GM23338 (cell line): ENCODE data around the gene ANAPC2. TPM values are rescaled to one million over a fixed set of nuclear protein-coding genes. Genes with fewer than 3 reads are reported as not detected.

ENCODE experiments used
- ATAC-seq: fragments of 200-7000 bp; cut with Tn5 transposase; 3 replicates; pipeline ENCODE4 v1.9.1; 2020
- DNase-seq: peaks from one replicate; pipeline ENCODE4 v3.0.0-alpha.2; 2015; ENCODE audit warnings: low spot score
- H2AFZ ChIP-seq: fragments of 200-600 bp; sonication (generic); 2 replicates; pipeline ENCODE4 v1.8.0; 2016; ENCODE audit warnings: antibody characterized with exemption, mild to moderate bottlenecking, moderate library complexity
- H3F3A ChIP-seq: fragments of 200-600 bp; sonication (generic); replicated peaks from 2 replicates; pipeline ENCODE4 v1.8.0; 2017; ENCODE audit warnings: antibody characterized with exemption, mixed run types, low read depth
- H3K27ac ChIP-seq: fragments of 200-600 bp; sonication (generic); 2 replicates; pipeline ENCODE4 v1.6.1; 2016; ENCODE audit warnings: low read depth
- H3K27me3 ChIP-seq: fragments of 200-600 bp; sonication (generic); 2 replicates; pipeline ENCODE4 v1.8.0; 2016; ENCODE audit warnings: mild to moderate bottlenecking, mixed run types, moderate library complexity; ENCODE audit not compliant: insufficient read depth
- H3K36me3 ChIP-seq: fragments of 200-600 bp; sonication (generic); 2 replicates; pipeline ENCODE4 v1.8.0; 2016; ENCODE audit warnings: mild to moderate bottlenecking; ENCODE audit not compliant: insufficient read depth
- H3K4me1 ChIP-seq: fragments of 200-600 bp; sonication (generic); 2 replicates; pipeline ENCODE4 v1.8.0; 2016; ENCODE audit warnings: mild to moderate bottlenecking, moderate library complexity; ENCODE audit not compliant: insufficient read depth
- H3K4me2 ChIP-seq: fragments of 200-600 bp; sonication (generic); 2 replicates; pipeline ENCODE4 v1.7.1; 2017; ENCODE audit warnings: mixed run types
- H3K4me3 ChIP-seq: fragments of 200-600 bp; sonication (generic); 2 replicates; pipeline ENCODE4 v1.6.1; 2016; ENCODE audit warnings: mixed run types
- H3K79me2 ChIP-seq: fragments of 200-600 bp; sonication (generic); replicated peaks from 2 replicates; pipeline ENCODE4 v1.8.0; 2017; ENCODE audit warnings: mild to moderate bottlenecking; ENCODE audit not compliant: insufficient read depth
- H3K9me2 ChIP-seq: fragments of 200-600 bp; sonication (generic); 2 replicates; pipeline ENCODE4 v1.8.0; 2017; ENCODE audit not compliant: insufficient read depth
- H4K20me1 ChIP-seq: fragments of 200-600 bp; sonication (generic); replicated peaks from 2 replicates; pipeline ENCODE4 v1.8.0; 2017; ENCODE audit warnings: mild to moderate bottlenecking; ENCODE audit not compliant: insufficient read depth
- H3K27ac Mint-ChIP-seq: 2 replicates; pipeline ENCODE4 v1.8.0; 2020; ENCODE audit warnings: inconsistent platforms, mild to moderate bottlenecking, moderate library complexity, mixed read lengths
- H3K27me3 Mint-ChIP-seq: 3 replicates; pipeline ENCODE4 v1.8.0; 2022; ENCODE audit warnings: low read depth, mild to moderate bottlenecking, moderate library complexity, mixed read lengths, inconsistent platforms; ENCODE audit not compliant: insufficient read depth, poor library complexity
- H3K36me3 Mint-ChIP-seq: 3 replicates; pipeline ENCODE4 v1.8.0; 2021; ENCODE audit warnings: low read depth, mild to moderate bottlenecking, inconsistent platforms, moderate library complexity, mixed read lengths
- H3K4me1 Mint-ChIP-seq: 3 replicates; pipeline ENCODE4 v1.8.0; 2020; ENCODE audit warnings: mild to moderate bottlenecking, inconsistent platforms, mixed read lengths
- H3K4me3 Mint-ChIP-seq: 3 replicates; pipeline ENCODE4 v1.8.0; 2021; ENCODE audit warnings: moderate library complexity, mild to moderate bottlenecking, inconsistent platforms, mixed read lengths
- H3K9me3 Mint-ChIP-seq: 3 replicates; pipeline ENCODE4 v1.8.0; 2020; ENCODE audit warnings: moderate library complexity, mild to moderate bottlenecking, inconsistent platforms, mixed read lengths
- CREB1 ChIP-seq: fragments of 250-450 bp; sonication (Bioruptor Pico); IDR thresholded peaks from 2 replicates; pipeline ENCODE4 v1.5.0; 2020; ENCODE audit warnings: low read depth, mild to moderate bottlenecking, moderate library complexity
- EZH2 ChIP-seq: fragments of 200-600 bp; sonication (generic); IDR thresholded peaks from one replicate; pipeline ENCODE4 v1.8.0; 2017; ENCODE audit warnings: antibody characterized with exemption, mild to moderate bottlenecking, low read depth; ENCODE audit not compliant: unreplicated experiment
- EZH2phosphoT487 ChIP-seq: fragments of 200-600 bp; sonication (generic); IDR thresholded peaks from one replicate; pipeline ENCODE4 v1.8.1; 2018; ENCODE audit warnings: antibody characterized with exemption; ENCODE audit not compliant: unreplicated experiment
- JUNB ChIP-seq: IDR thresholded peaks from one replicate; pipeline ENCODE4 v1.6.1; 2016; ENCODE audit warnings: antibody characterized with exemption; ENCODE audit not compliant: unreplicated experiment
- NANOG ChIP-seq: IDR thresholded peaks from 2 replicates; pipeline ENCODE4 v1.6.1; 2016; ENCODE audit warnings: antibody characterized with exemption, borderline replicate concordance
- POLR2AphosphoS5 ChIP-seq: IDR thresholded peaks from 2 replicates; pipeline ENCODE4 v1.6.1; 2016; ENCODE audit warnings: antibody characterized with exemption, low read depth
- STAT1 ChIP-seq: IDR thresholded peaks from one replicate; pipeline ENCODE4 v1.6.1; 2016; ENCODE audit warnings: antibody characterized with exemption; ENCODE audit not compliant: unreplicated experiment
- ZNF114 ChIP-seq: fragments of 250-450 bp; sonication (Bioruptor Pico); IDR thresholded peaks from 2 replicates; pipeline ENCODE4 v1.5.0; 2020; ENCODE audit warnings: mild to moderate bottlenecking, moderate library complexity
- ZNF331 ChIP-seq: fragments of 250-450 bp; sonication (Bioruptor Pico); IDR thresholded peaks from 2 replicates; pipeline ENCODE4 v1.5.0; 2020; ENCODE audit warnings: low read depth, mild to moderate bottlenecking, moderate library complexity
- polyA plus RNA-seq: library from polyadenylated mRNA; unstranded; fragments of >200 nt; fragmentation: Nextera tagmentation; extraction: Ambion mirVana; gene quantifications from 2 replicates; pipeline ENCODE4 v1.2.1, GENCODE V29; 2016
- total RNA-seq: library from RNA; depleted of rRNA; stranded (reverse); fragments of >200 nt; shearing (Covaris generic); gene quantifications from 2 replicates; pipeline ENCODE4 v1.2.3, GENCODE V29; 2014
- TF ChIP-seq, protein P1 (sequence below), 2 experiments: fragments of 200-600 bp in 1 of 2; sonication (generic) in 1 of 2; conservative IDR thresholded peaks; 2 replicates each; pipeline versions ENCODE4 v1.5.1 to v1.6.1; 2016 to 2017; ENCODE audit warnings: antibody characterized with exemption in 2 of 2, low read depth in 2 of 2, mild to moderate bottlenecking in 2 of 2, moderate library complexity in 1 of 2
- TF ChIP-seq, protein P2 (sequence below): IDR thresholded peaks from one replicate; pipeline ENCODE4 v1.6.1; 2018; ENCODE audit warnings: antibody characterized with exemption; ENCODE audit not compliant: unreplicated experiment
- TF ChIP-seq, protein P3 (sequence below): fragments of 250-450 bp; sonication (Bioruptor Pico); IDR thresholded peaks from 2 replicates; pipeline ENCODE4 v1.5.0; 2020; ENCODE audit warnings: mild to moderate bottlenecking, moderate library complexity
- TF ChIP-seq, protein P4 (sequence below): IDR thresholded peaks from 2 replicates; pipeline ENCODE4 v1.6.1; 2016; ENCODE audit warnings: antibody characterized with exemption

The ANAPC2 gene
- total and polyA plus RNA-seq, 2 experiments from 2014 or later = 16.4 to 42.9 TPM

DNA sequence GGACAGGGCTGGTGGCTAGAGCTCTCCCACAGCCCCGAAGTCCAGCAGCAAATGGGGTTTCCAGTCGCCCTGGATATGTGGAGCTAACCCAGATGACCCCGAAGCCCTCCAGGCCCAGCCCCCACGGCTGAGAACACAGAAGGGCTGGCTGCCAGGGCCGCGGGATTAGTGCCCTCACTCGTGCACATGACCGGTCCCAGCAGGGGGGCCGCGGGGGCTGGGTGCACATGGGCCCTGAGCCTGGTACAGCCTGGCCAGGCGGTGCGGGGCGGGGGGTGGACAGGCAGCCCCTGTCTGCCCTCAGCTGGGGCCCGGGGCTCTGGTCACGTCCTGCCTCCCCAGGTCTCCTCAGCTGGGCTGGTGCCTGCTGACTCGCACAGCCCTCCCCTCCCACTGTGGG lies 6.0 kb upstream of the ANAPC2 start:
- DNase-seq (no peak), ATAC-seq (peak; percentile 6; the same call in 2 of the 3 replicates)
- Mint-ChIP-seq H3K4me3 (no peak overlapping the region), H3K27ac (no peak overlapping the region), H3K27me3 (peaks cover 6% of the 10 kb centered on the region), H3K9me3 (no peaks in the 10 kb centered on the region; the same call in 2 of the 3 replicates), H3K36me3 (peaks cover 5% of the 10 kb centered on the region), H3K4me1 (peaks cover 17% of the 10 kb centered on the region)
- H3K9me2 ChIP-seq = no peaks in the 10 kb centered on the region
- no peaks in the 10 kb centered on the region; the same call in 1 of the 2 replicates for H4K20me1 ChIP-seq
- H3K27me3 ChIP-seq = no peaks in the 10 kb centered on the region
- H3K4me1 ChIP-seq = peaks cover 9% of the 10 kb centered on the region
- no peaks in the 10 kb centered on the region for H3K36me3 ChIP-seq
- no peak overlapping the region for H3K4me3 ChIP-seq
- TF ChIP-seq, protein P1, sequence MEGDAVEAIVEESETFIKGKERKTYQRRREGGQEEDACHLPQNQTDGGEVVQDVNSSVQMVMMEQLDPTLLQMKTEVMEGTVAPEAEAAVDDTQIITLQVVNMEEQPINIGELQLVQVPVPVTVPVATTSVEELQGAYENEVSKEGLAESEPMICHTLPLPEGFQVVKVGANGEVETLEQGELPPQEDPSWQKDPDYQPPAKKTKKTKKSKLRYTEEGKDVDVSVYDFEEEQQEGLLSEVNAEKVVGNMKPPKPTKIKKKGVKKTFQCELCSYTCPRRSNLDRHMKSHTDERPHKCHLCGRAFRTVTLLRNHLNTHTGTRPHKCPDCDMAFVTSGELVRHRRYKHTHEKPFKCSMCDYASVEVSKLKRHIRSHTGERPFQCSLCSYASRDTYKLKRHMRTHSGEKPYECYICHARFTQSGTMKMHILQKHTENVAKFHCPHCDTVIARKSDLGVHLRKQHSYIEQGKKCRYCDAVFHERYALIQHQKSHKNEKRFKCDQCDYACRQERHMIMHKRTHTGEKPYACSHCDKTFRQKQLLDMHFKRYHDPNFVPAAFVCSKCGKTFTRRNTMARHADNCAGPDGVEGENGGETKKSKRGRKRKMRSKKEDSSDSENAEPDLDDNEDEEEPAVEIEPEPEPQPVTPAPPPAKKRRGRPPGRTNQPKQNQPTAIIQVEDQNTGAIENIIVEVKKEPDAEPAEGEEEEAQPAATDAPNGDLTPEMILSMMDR (conservative IDR thresholded peaks at IDR 0.05; ENCODE audit: low read depth in 2 of 2) = no peak
- TF ChIP-seq, protein P2, sequence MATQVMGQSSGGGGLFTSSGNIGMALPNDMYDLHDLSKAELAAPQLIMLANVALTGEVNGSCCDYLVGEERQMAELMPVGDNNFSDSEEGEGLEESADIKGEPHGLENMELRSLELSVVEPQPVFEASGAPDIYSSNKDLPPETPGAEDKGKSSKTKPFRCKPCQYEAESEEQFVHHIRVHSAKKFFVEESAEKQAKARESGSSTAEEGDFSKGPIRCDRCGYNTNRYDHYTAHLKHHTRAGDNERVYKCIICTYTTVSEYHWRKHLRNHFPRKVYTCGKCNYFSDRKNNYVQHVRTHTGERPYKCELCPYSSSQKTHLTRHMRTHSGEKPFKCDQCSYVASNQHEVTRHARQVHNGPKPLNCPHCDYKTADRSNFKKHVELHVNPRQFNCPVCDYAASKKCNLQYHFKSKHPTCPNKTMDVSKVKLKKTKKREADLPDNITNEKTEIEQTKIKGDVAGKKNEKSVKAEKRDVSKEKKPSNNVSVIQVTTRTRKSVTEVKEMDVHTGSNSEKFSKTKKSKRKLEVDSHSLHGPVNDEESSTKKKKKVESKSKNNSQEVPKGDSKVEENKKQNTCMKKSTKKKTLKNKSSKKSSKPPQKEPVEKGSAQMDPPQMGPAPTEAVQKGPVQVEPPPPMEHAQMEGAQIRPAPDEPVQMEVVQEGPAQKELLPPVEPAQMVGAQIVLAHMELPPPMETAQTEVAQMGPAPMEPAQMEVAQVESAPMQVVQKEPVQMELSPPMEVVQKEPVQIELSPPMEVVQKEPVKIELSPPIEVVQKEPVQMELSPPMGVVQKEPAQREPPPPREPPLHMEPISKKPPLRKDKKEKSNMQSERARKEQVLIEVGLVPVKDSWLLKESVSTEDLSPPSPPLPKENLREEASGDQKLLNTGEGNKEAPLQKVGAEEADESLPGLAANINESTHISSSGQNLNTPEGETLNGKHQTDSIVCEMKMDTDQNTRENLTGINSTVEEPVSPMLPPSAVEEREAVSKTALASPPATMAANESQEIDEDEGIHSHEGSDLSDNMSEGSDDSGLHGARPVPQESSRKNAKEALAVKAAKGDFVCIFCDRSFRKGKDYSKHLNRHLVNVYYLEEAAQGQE = no peak
- TF ChIP-seq STAT1 (no peak), NANOG (no peak), ZNF114 (CRISPR knock-in tag) (no peak), EZH2 (no peak), JUNB (no peak), CREB1 (CRISPR knock-in tag) (no peak), EZH2phosphoT487 (no peak), ZNF331 (no peak), POLR2AphosphoS5 (no peak)
- TF ChIP-seq, protein P3, sequence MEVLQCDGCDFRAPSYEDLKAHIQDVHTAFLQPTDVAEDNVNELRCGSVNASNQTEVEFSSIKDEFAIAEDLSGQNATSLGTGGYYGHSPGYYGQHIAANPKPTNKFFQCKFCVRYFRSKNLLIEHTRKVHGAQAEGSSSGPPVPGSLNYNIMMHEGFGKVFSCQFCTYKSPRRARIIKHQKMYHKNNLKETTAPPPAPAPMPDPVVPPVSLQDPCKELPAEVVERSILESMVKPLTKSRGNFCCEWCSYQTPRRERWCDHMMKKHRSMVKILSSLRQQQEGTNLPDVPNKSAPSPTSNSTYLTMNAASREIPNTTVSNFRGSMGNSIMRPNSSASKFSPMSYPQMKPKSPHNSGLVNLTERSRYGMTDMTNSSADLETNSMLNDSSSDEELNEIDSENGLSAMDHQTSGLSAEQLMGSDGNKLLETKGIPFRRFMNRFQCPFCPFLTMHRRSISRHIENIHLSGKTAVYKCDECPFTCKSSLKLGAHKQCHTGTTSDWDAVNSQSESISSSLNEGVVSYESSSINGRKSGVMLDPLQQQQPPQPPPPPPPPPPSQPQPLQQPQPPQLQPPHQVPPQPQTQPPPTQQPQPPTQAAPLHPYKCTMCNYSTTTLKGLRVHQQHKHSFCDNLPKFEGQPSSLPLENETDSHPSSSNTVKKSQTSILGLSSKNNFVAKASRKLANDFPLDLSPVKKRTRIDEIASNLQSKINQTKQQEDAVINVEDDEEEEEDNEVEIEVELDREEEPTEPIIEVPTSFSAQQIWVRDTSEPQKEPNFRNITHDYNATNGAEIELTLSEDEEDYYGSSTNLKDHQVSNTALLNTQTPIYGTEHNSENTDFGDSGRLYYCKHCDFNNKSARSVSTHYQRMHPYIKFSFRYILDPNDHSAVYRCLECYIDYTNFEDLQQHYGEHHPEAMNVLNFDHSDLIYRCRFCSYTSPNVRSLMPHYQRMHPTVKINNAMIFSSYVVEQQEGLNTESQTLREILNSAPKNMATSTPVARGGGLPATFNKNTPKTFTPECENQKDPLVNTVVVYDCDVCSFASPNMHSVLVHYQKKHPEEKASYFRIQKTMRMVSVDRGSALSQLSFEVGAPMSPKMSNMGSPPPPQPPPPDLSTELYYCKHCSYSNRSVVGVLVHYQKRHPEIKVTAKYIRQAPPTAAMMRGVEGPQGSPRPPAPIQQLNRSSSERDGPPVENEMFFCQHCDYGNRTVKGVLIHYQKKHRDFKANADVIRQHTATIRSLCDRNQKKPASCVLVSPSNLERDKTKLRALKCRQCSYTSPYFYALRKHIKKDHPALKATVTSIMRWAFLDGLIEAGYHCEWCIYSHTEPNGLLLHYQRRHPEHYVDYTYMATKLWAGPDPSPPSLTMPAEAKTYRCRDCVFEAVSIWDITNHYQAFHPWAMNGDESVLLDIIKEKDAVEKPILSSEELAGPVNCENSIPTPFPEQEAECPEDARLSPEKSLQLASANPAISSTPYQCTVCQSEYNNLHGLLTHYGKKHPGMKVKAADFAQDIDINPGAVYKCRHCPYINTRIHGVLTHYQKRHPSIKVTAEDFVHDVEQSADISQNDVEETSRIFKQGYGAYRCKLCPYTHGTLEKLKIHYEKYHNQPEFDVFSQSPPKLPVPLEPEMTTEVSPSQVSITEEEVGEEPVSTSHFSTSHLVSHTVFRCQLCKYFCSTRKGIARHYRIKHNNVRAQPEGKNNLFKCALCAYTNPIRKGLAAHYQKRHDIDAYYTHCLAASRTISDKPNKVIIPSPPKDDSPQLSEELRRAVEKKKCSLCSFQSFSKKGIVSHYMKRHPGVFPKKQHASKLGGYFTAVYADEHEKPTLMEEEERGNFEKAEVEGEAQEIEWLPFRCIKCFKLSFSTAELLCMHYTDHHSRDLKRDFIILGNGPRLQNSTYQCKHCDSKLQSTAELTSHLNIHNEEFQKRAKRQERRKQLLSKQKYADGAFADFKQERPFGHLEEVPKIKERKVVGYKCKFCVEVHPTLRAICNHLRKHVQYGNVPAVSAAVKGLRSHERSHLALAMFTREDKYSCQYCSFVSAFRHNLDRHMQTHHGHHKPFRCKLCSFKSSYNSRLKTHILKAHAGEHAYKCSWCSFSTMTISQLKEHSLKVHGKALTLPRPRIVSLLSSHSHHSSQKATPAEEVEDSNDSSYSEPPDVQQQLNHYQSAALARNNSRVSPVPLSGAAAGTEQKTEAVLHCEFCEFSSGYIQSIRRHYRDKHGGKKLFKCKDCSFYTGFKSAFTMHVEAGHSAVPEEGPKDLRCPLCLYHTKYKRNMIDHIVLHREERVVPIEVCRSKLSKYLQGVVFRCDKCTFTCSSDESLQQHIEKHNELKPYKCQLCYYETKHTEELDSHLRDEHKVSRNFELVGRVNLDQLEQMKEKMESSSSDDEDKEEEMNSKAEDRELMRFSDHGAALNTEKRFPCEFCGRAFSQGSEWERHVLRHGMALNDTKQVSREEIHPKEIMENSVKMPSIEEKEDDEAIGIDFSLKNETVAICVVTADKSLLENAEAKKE (CRISPR knock-in tag) = no peak
- TF ChIP-seq, protein P4, sequence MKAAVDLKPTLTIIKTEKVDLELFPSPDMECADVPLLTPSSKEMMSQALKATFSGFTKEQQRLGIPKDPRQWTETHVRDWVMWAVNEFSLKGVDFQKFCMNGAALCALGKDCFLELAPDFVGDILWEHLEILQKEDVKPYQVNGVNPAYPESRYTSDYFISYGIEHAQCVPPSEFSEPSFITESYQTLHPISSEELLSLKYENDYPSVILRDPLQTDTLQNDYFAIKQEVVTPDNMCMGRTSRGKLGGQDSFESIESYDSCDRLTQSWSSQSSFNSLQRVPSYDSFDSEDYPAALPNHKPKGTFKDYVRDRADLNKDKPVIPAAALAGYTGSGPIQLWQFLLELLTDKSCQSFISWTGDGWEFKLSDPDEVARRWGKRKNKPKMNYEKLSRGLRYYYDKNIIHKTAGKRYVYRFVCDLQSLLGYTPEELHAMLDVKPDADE = no peak
- no peak overlapping the region for H3K4me2 ChIP-seq
- H3K27ac ChIP-seq = no peak overlapping the region
- peaks cover 47% of the 10 kb centered on the region for H3K79me2 ChIP-seq
- no peaks in the 10 kb centered on the region for H3F3A ChIP-seq
- H2AFZ ChIP-seq = no peak overlapping the region
